ENCODE data around the gene FLT4.
"Not testable (repeated sequence)": the region's sequence is repeated elsewhere in the genome, so short reads cannot be mapped to it uniquely, and the experiment has no call there.

The FLT4 gene

GRCh38 chr5:180649297-180650039 lies at the start of gene FLT4:
Gene FLT4, minus strand, starts transcription at chr5:180649600. Its CDS starts 55 bp downstream, at chr5:180649545.
- no peak for DNase-seq

GRCh38 chr5:180699042-180699441 lies 49.6 kb upstream of the FLT4 start:
- DNase-seq, result no peak

GRCh38 chr5:180696116-180696515 lies 46.7 kb upstream of the FLT4 start:
- DNase-seq, result no peak

GRCh38 chr5:180692429-180692828 lies 43.0 kb upstream of the FLT4 start:
- no peak for DNase-seq

- DNase-seq, result no peak
Observed at GRCh38 chr5:180691046-180691445, 41.6 kb upstream of the FLT4 start.

GRCh38 chr5:180690562-180690961 lies 41.2 kb upstream of the FLT4 start:
- no peak for DNase-seq

GRCh38 chr5:180689775-180690174 lies 40.4 kb upstream of the FLT4 start:
- no peak for DNase-seq

- no peak for DNase-seq
Observed at GRCh38 chr5:180689071-180689694, 39.8 kb upstream of the FLT4 start.

- no peak for DNase-seq
Observed at GRCh38 chr5:180688330-180689070, 39.1 kb upstream of the FLT4 start.

GRCh38 chr5:180686799-180687198 lies 37.4 kb upstream of the FLT4 start:
- not testable (repeated sequence) for DNase-seq

- no peak for DNase-seq
Observed at GRCh38 chr5:180684623-180685161, 35.3 kb upstream of the FLT4 start.

- no peak for DNase-seq
Observed at GRCh38 chr5:180683220-180683922, 34.0 kb upstream of the FLT4 start.

GRCh38 chr5:180682560-180682959 lies 33.2 kb upstream of the FLT4 start:
- no peak for DNase-seq

GRCh38 chr5:180682008-180682407 lies 32.6 kb upstream of the FLT4 start:
- not testable (repeated sequence) for DNase-seq

GRCh38 chr5:180678319-180678718 lies 28.9 kb upstream of the FLT4 start:
- DNase-seq, result not testable (repeated sequence)

- no peak for DNase-seq
Observed at GRCh38 chr5:180675036-180675635, 25.7 kb upstream of the FLT4 start.

- not testable (repeated sequence) for DNase-seq
Observed at GRCh38 chr5:180674090-180674475, 24.7 kb upstream of the FLT4 start.

GRCh38 chr5:180673371-180674089 lies 24.1 kb upstream of the FLT4 start:
- DNase-seq, result no peak

GRCh38 chr5:180671958-180672524 lies 22.6 kb upstream of the FLT4 start:
- DNase-seq, result not testable (repeated sequence)

- DNase-seq, result no peak
Observed at GRCh38 chr5:180670586-180671359, 21.4 kb upstream of the FLT4 start.

GRCh38 chr5:180670157-180670556 lies 20.8 kb upstream of the FLT4 start:
- no peak for DNase-seq

Data from NCI-H446 treated with DMSO at 0.1 percent for 48 hours (cell line).